Stimulated activated CD8-positive, alpha-beta memory T cell treated with anti-CD3 and anti-CD28 coated beads, Interleukin-15, amount 100 ng/mL, for 4 hours (primary cell): Measurements from ENCODE around the gene HNRNPR.

Source experiments
- DNase-seq, 2 donors: peaks; one replicate each; pipeline ENCODE4 v3.0.0-alpha.2; 2020; ENCODE audit warnings: low read depth in 2 of 2

Gene HNRNPR

GRCh38 chr1:23369335-23370013 is 25.4 kb upstream of the HNRNPR start, which contains the start of gene ZNF436:
TSS of gene ZNF436 (minus strand) at chr1:23369836. CDS start at chr1:23368005, 1,831 bp downstream.
- no peak for DNase-seq

- peak; percentile 70 to 74 for DNase-seq
These were observed 24.7 kb upstream of the HNRNPR start for GRCh38 chr1:23368562-23369334.

GRCh38 chr1:23367791-23368561 is 23.9 kb upstream of the HNRNPR start:
- DNase-seq, result peak; percentile 95 to 99

GRCh38 chr1:23367451-23367790 is 23.3 kb upstream of the HNRNPR start:
- no peak for DNase-seq

- no peak for DNase-seq
These were observed 22.5 kb upstream of the HNRNPR start for GRCh38 chr1:23366598-23366997.

GRCh38 chr1:23366146-23366545 is 22.1 kb upstream of the HNRNPR start:
- no peak for DNase-seq

- DNase-seq, result no peak
These were observed 18.2 kb upstream of the HNRNPR start for GRCh38 chr1:23362218-23362713.

- DNase-seq, result no peak
These were observed 14.3 kb upstream of the HNRNPR start for GRCh38 chr1:23358310-23358875.

- no peak for DNase-seq
These were observed 13.2 kb upstream of the HNRNPR start for GRCh38 chr1:23357138-23357908.

GRCh38 chr1:23356471-23357137 is 12.5 kb upstream of the HNRNPR start:
- DNase-seq, result no peak

GRCh38 chr1:23354245-23354644 is 10.2 kb upstream of the HNRNPR start:
- no peak for DNase-seq

- no peak for DNase-seq
These were observed 8.1 kb upstream of the HNRNPR start for GRCh38 chr1:23352096-23352695.

GRCh38 chr1:23345920-23346319 is 1.8 kb upstream of the HNRNPR start:
- no peak for DNase-seq

- no peak for DNase-seq
These were observed 946 bp upstream of the HNRNPR start for GRCh38 chr1:23344987-23345472.

GRCh38 chr1:23343221-23344110 is 618 bp downstream of the HNRNPR start:
- peak; percentile 28 to 57 for DNase-seq

- no peak for DNase-seq
These were observed 2.0 kb downstream of the HNRNPR start for GRCh38 chr1:23341931-23342692.

- no peak for DNase-seq
These were observed 4.5 kb downstream of the HNRNPR start for GRCh38 chr1:23339632-23340031.

GRCh38 chr1:23337869-23338268 is 6.2 kb downstream of the HNRNPR start:
- no peak for DNase-seq
